ENCODE measurements around the gene CADPS2. TPM values are rescaled to one million over a fixed set of nuclear protein-coding genes. Genes with fewer than 3 reads are reported as not detected.

The CADPS2 gene
- total RNA-seq, 4 donors from 2014 or later = 27.3 to 154 (median 114) TPM

DNA sequence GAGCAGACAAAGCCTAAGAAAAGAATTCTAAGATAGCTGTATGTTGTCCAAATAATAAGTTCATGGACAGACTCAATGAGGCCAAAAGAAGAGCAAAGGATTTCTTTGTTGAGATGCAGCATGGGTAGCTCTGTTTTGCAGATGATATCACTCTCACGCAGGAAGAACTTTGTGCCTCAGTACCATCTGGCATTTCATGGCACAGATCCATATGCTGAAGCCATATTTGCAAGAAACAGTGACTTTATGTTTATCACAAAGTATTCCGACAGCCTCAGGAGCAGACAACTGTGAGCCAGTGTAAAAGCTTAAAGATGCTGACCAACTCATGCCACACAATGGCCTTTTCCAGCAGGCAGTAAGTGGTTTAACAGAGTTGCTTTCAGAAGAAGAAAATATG is 138.1 kb downstream of the CADPS2 start:
- Histone ChIP-seq H3K36me3 (no peaks in the 10 kb centered on the region), H3K27ac (replicated peaks in 1 of 4) (no peak overlapping the region), H3K9me3 (no peaks in the 10 kb centered on the region), H3K4me1 (peaks cover 0 to 16% (median 3%) of the 10 kb centered on the region in 4 donors), H3K4me3 (no peak overlapping the region), H3K27me3 (no peaks in the 10 kb centered on the region)
- TF ChIP-seq, protein P1, sequence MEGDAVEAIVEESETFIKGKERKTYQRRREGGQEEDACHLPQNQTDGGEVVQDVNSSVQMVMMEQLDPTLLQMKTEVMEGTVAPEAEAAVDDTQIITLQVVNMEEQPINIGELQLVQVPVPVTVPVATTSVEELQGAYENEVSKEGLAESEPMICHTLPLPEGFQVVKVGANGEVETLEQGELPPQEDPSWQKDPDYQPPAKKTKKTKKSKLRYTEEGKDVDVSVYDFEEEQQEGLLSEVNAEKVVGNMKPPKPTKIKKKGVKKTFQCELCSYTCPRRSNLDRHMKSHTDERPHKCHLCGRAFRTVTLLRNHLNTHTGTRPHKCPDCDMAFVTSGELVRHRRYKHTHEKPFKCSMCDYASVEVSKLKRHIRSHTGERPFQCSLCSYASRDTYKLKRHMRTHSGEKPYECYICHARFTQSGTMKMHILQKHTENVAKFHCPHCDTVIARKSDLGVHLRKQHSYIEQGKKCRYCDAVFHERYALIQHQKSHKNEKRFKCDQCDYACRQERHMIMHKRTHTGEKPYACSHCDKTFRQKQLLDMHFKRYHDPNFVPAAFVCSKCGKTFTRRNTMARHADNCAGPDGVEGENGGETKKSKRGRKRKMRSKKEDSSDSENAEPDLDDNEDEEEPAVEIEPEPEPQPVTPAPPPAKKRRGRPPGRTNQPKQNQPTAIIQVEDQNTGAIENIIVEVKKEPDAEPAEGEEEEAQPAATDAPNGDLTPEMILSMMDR (IDR thresholded peaks at IDR 0.05) = no peak
- intact Hi-C loops (cut with DNase I) = no loop called here
- DNase-seq (ENCODE audit: extremely low spot score) = no peak
- WGBS = 97% methylated on average over 2 of the region's 2 CpGs

DNA sequence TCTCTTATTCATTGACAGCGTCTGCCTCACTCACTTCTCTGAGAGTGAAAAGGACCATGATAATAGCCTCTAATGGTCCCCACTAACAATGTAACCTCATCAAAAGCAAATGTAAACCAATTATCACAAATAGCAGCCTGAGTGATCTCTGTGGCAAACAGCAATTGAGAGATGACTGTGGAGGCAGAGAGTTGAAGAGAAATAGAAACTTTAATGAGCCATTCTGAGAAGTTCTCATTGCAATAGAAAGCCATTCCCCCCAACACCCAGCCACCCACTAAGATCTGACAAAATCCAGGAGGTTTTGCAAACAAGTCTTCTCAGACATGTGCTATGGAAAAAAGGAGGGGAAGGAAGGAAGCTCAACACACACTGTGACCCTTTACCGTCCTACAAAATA is 139.3 kb downstream of the CADPS2 start:
- DNase-seq (ENCODE audit: extremely low spot score) = no peak
- intact Hi-C loops (cut with DNase I) = no loop called here
- no peak overlapping the region for H3K27ac ChIP-seq (replicated peaks in 1 of 4)
- no peaks in the 10 kb centered on the region for H3K9me3 ChIP-seq
- 78% methylated on average over 2 of the region's 2 CpGs for WGBS
- H3K27me3 ChIP-seq = no peaks in the 10 kb centered on the region
- H3K4me1 ChIP-seq = peaks cover 0 to 16% (median 3%) of the 10 kb centered on the region in 4 donors
- H3K4me3 ChIP-seq = no peak overlapping the region
- H3K36me3 ChIP-seq = no peaks in the 10 kb centered on the region
- TF ChIP-seq, protein P1 (IDR thresholded peaks at IDR 0.05) = no peak
- TF ChIP-seq EP300 (IDR thresholded peaks at IDR 0.05) (no peak), POLR2A (IDR thresholded peaks at IDR 0.05; ENCODE audit: low read depth) (no peak), POLR2AphosphoS5 (IDR thresholded peaks at IDR 0.05) (no peak)

DNA sequence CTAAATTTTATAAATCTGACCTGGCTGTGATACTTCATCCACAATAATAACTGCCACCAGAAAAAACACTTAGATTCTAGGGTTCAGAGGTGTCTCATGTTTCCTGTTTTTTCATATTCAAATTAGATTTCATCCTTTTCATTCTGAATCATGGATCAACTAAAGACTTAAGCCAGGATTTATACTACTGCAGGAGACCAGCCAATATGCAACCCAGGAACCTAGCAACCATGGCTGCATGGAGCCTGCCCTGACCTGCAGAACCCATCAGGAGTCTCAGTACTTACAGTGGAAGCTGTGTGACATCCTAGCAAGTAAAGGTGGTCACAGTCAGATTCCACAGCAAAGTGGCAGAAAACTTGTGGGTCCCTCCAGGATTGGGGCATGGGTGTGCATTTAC is 143.0 kb downstream of the CADPS2 start:
- H3K36me3 ChIP-seq = no peaks in the 10 kb centered on the region
- TF ChIP-seq POLR2A (IDR thresholded peaks at IDR 0.05; ENCODE audit: low read depth) (no peak), EP300 (IDR thresholded peaks at IDR 0.05) (no peak), POLR2AphosphoS5 (IDR thresholded peaks at IDR 0.05) (no peak)
- TF ChIP-seq, protein P1 (IDR thresholded peaks at IDR 0.05) = no peak
- no peaks in the 10 kb centered on the region for H3K27me3 ChIP-seq
- no peak overlapping the region for H3K4me3 ChIP-seq
- no peak for DNase-seq (ENCODE audit: extremely low spot score)
- intact Hi-C loops (cut with DNase I) = no loop called here
- H3K9me3 ChIP-seq = no peaks in the 10 kb centered on the region
- H3K4me1 ChIP-seq = peaks cover 0 to 12% (median 0%) of the 10 kb centered on the region in 4 donors
- H3K27ac ChIP-seq (replicated peaks in 1 of 4) = no peak overlapping the region

DNA sequence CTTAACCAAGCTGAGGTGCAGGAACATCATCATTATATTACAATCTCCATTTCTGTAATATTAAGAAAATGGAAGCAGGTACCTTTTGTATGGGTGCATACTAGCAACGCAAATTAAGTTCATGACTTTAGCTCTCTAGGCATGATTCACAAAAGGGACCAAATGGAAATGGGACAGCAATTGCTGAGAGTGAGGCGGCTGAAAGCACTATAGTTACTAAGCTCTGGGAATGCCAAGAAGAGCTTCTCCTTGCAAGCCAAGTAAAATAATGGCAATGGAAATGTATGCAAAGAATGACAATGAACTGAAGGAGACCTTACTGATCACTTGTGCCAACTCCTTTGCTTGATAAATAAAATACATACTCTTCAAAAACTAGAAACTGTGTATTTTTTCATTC is 147.3 kb downstream of the CADPS2 start:
- Histone ChIP-seq H3K4me3 (no peak overlapping the region), H3K9me3 (no peaks in the 10 kb centered on the region), H3K4me1 (peaks cover 0 to 17% (median 0%) of the 10 kb centered on the region in 4 donors), H3K36me3 (no peaks in the 10 kb centered on the region), H3K27ac (replicated peaks in 1 of 4) (no peak overlapping the region), H3K27me3 (no peaks in the 10 kb centered on the region)
- no peak for DNase-seq (ENCODE audit: extremely low spot score)
- WGBS = 73% methylated on average over 2 of the region's 2 CpGs
- intact Hi-C loops (cut with DNase I) = no loop called here
- TF ChIP-seq EP300 (IDR thresholded peaks at IDR 0.05) (no peak), POLR2A (IDR thresholded peaks at IDR 0.05; ENCODE audit: low read depth) (no peak), POLR2AphosphoS5 (IDR thresholded peaks at IDR 0.05) (no peak)
- TF ChIP-seq, protein P1 (IDR thresholded peaks at IDR 0.05) = no peak

DNA sequence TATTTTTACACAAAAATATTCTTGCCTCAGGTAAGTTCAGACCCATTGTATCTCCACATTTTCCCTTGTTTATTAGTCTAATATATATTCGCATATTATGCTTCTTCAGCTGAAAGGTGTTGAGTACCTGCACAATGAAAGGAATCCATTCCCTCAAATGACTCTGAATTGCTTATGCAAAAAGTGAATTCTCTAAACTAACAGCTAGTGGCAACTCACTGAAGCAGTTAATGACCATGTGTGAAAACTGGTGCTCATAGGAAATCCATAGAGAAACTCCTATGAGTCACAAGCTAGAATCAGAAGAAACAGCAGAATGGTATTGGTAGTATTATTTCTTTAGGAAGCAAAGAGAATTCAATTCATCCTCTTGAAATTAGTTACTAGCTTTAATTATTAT is 150.1 kb downstream of the CADPS2 start:
- no peaks in the 10 kb centered on the region for H3K27me3 ChIP-seq
- H3K27ac ChIP-seq (replicated peaks in 1 of 4) = no peak overlapping the region
- H3K4me3 ChIP-seq = no peak overlapping the region
- TF ChIP-seq, protein P1 (IDR thresholded peaks at IDR 0.05) = no peak
- TF ChIP-seq POLR2AphosphoS5 (IDR thresholded peaks at IDR 0.05) (no peak), POLR2A (IDR thresholded peaks at IDR 0.05; ENCODE audit: low read depth) (no peak), EP300 (IDR thresholded peaks at IDR 0.05) (no peak)
- H3K4me1 ChIP-seq = peaks cover 0 to 9% (median under 1%) of the 10 kb centered on the region in 4 donors
- 96% methylated on average over 1 of the region's 1 CpG for WGBS
- H3K9me3 ChIP-seq = no peaks in the 10 kb centered on the region
- intact Hi-C loops (cut with DNase I) = no loop called here
- DNase-seq (ENCODE audit: extremely low spot score) = no peak
- no peaks in the 10 kb centered on the region for H3K36me3 ChIP-seq
